GM19468 (cell line): ENCODE data around the gene ZNF256.

Experiments used
- ATAC-seq: cut with Tn5 transposase; IDR thresholded peaks from one replicate; pipeline ENCODE4 v1.9.1; 2021; ENCODE audit warnings: mild to moderate bottlenecking, moderate library complexity, moderate number of reproducible peaks; ENCODE audit not compliant: unreplicated experiment; ENCODE audit errors: extremely low read depth

ZNF256 gene

DNA sequence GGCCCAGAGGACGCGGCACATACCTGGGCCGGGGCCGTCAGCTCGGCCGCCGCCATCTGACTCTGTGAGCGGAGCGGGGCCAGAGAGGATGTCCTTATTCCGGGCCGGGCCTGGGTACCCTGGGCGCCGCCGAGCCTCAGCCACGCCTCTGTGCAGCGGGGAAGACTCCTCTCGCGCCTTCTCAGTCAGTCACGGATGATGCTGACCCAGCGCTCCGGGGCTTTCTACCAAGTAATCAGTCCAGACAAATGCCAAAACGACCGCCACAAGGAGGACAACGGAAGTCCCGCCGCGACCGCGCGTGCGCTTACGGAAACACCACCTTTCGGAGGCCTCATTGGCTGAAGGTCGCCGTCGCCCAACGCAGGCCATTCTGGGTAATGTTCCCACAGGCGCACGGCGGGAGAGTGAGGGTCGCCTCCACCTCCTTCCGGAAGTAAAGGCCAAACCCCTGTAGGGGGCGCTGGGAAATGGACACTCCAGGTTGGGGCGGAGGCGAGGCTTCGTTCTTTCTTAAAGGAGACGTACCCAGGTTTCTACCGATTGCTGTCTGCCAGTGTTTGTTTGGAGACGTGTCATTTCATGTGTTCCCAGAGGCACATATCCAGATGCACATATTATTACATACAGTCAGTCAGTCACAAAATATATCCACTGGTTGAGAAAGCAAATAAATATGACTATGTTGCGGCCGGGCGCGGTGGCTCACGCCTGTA is at the start of gene ZNF256:
TSS of gene ZNF256 (minus strand) at position 288 of the 716 bp plus-strand sequence. CDS start at position 56, 232 bp downstream.
- ATAC-seq = peak; percentile 94

DNA sequence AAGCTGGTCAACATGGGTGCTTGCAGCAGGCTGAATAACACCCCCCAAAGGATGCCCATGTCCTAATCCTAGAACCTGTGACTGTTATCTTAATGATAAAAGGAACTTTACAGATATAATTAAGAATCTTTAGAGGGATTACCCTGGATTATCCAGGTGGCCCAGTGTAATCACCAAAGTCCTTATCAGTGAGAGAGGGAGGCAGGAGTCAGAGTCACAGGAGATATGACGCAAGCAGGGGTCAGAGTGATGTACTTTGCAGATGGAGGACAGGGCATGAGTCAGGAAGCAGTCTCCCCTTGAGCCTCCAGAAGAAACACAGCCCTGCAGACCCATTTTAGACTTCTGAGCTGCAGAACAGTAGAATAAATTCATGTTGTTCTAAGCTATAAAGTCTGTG is 45.3 kb upstream of the ZNF256 start:
- no peak for ATAC-seq

DNA sequence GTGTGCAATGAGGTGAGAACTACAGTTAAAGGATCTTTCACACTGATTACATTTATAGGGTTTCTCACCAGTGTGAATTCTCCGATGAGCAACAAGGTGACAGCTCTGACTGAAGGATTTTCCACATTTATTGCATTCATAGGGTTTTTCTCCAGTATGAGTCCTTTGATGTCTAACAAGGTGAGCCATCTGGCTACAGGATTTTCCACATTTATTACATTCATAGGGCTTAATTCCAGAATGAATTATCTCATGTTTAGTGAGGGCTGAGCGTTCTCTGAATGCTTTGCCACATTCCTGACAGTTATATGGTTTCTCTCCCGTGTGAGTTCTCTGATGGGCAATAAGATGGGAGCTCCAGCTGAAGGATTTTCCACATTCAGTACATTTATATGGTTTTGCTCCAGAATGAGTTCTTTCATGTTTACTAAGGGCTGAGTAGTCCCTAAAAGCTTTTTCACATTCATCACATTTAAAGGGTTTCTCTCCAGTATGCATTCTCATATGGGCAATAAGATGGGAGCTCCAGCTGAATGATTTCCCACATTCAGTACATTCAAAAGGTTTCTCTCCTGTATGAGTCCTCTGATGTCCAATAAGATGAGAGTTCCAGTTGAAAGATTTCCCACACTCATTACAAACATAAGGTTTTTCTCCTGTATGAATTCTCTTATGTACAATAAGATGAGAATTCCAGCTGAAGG is 31.2 kb upstream of the ZNF256 start:
- no peak for ATAC-seq

DNA sequence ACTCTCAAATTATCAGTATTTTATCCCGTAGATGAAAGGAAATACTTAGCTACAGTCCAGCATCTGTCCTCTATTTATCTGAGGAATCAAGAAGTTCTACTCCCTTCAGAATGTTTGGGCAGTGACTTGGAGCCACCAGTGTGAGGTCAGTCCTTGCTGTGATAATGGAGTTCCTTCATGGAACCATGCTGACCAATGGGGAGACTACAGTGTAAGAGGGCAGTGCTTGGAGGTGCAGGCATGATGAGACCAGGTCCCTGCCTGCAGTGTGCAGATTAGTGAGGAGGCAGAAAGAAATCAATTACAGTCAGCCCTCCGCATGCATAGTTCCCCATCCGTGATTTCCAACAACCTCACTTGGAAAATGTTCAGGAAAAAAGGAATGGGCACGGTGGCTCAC is 26.9 kb upstream of the ZNF256 start, which contains the start of gene C19orf18:
TSS of gene C19orf18 (minus strand) at position 101 of the 400 bp plus-strand sequence. CDS start 102 bp downstream, outside the sequence.
- no peak for ATAC-seq

DNA sequence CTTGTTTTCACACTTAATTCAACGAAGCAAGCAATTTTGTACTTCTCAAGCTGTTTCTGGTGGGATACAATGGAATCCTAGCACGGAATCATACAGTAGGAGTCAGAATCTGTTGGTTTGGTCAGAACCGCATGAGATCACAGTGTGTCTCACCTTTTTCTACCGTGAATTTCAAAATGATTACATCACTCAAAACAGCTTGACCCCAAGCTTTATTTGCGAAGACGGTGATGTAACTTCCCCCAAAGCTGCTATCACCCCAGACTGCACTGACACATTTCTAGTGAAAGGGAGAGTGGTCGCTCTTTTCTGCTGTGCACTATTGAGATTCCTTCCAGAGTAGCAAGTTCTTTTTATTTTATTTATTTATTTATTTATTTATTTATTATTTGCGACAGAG is 17.3 kb upstream of the ZNF256 start:
- ATAC-seq = no peak

DNA sequence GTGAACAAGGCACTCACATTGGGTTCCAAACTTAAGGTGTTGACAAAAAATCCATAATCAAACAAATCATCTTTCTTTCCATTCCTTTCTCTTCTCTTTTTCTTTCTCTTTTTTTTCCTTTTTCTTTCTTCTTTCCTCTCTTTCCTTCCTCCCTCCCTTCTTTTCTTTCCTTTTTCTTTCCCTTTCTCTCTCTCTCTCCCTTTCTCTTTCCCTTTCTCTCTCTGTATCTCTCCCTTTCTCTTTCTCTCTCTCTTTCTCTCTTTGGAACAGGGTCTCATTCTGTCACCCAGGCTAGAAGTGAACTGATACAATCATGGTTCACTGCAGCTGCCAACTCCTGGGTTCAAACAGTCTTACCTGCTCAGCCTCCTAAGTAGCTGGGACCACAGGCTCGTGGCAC is 14.3 kb upstream of the ZNF256 start:
- ATAC-seq = no peak

DNA sequence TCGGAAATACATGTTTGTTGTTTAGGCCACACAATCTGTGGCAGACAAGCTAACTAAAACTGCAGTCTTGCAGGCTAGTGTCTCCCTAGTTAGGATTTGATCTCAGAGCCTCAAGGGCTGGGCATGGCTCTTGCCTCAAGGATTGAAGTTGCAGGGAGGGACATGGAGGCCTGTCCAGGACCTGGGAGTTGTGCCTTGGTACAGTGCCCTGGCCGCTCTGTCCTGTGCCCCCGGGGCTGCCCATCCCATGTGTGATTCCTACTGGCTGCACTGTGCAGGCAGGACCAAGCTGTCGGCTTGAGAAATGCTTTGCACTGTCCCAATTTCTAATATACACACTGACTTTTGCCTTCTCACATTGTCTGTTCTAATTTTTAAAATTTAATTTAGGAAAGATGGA is 7.5 kb upstream of the ZNF256 start:
- ATAC-seq = no peak

DNA sequence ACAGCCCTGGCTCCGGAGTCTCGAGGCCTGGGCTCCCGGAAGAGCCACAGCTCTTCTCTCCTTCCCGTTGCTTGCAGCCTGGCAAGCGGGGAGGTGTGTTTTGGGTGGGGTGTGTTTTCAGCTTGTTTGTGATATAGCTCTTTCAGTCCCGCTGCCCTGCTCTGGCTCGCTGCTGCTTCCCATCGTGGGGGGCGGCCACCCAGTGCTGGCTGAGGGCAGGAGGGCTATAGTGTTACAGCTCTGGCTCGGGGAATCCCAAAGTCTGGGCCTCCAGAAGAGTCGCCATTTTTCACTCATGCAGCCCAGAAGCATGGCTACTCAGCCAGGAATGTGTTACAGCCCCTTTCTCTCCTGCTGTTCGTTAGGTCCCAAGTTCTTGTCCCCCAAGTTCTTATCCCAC is 2.2 kb upstream of the ZNF256 start:
- ATAC-seq = no peak

DNA sequence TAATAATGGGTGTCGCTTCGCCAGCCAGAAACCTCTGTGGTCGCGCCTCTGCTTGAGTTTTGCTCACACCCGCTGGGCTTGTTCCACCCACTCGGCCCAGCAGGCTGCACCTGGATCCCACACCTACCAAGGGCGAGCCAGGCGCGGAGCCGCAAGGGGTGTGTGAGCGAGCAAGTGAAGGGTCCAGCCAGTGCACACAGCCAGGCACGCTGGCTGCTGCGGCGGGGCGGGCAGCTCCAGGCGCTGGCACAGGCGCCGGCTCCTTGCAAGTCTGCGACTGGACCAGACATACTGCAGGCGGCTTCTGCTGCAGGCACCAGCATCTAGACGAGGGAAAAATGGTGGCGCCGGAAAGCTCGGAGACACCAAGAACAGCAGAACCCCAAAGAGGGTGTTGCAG is 1.8 kb upstream of the ZNF256 start:
- no peak for ATAC-seq

DNA sequence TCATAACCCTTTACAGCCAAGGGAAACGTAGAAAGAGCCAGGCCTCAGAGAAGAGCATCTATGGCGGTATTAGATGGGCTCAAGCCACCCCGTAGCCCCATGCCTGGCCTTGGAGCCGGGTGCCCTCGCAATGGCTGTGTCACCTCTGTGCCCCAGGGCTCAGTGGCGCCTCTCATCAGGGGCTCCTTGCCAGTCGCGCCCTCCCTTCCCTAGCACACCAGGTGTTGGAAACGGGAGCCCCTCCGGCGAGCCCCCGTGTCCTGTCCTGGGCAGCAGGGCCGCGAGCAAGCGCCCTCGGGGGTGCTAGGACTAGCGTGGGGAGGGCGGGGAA is 453 bp downstream of the ZNF256 start:
- ATAC-seq = no peak

DNA sequence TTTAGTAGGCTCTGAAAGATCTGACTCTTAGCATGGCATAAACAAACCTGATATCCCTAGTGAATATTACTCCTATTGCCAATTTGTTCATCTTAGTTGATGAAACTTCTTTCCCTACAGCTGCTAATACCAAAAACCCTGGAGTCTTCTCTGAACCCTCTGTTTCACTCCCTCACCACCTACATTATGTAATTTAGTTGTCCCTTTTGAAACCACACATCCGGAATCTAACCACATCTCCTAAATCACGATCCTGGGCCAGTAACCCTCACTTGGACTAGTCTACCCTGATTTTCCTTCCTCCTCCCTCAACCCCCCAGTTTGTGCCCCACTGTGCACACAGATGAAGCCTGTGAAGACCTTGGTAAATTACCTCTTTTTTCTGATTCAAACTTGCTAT is 1.2 kb downstream of the ZNF256 start:
- ATAC-seq = no peak

DNA sequence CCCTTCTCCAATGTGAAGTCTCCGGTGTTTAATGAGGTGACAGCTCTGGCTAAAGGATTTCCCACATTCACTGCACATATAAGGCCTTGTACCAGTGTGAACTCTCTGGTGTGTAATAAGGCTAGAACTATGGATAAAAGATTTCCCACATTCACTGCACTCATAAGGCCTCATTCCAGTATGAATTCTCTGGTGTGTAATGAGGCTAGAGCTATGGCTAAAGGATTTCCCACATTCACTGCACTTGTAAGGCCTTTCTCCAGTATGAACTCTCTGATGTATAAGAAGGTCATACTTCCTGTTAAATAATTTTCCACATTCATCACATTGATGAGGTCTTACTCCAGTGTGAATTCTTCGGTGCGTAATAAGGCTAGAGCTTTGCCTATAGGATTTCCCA is 5.9 kb downstream of the ZNF256 start:
- no peak for ATAC-seq

DNA sequence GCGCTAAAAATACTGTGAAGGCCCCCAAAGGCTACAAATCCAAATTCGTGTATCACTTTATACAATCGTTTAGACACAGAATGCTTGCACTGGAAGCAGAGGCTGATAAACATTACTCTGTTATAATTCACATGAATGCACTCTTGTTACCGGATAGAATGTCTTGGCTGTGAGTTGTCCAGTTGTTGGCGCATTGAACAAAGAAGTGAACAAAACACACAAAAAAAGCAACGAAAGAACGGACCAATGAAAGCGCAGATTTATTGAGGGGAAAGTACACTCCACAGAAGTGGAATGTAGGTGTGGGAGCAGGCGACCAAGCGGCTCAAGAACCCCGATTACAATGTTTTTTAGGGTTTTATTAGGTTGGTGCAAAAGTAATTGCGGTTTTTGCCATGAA is 11.8 kb downstream of the ZNF256 start:
- ATAC-seq = no peak

DNA sequence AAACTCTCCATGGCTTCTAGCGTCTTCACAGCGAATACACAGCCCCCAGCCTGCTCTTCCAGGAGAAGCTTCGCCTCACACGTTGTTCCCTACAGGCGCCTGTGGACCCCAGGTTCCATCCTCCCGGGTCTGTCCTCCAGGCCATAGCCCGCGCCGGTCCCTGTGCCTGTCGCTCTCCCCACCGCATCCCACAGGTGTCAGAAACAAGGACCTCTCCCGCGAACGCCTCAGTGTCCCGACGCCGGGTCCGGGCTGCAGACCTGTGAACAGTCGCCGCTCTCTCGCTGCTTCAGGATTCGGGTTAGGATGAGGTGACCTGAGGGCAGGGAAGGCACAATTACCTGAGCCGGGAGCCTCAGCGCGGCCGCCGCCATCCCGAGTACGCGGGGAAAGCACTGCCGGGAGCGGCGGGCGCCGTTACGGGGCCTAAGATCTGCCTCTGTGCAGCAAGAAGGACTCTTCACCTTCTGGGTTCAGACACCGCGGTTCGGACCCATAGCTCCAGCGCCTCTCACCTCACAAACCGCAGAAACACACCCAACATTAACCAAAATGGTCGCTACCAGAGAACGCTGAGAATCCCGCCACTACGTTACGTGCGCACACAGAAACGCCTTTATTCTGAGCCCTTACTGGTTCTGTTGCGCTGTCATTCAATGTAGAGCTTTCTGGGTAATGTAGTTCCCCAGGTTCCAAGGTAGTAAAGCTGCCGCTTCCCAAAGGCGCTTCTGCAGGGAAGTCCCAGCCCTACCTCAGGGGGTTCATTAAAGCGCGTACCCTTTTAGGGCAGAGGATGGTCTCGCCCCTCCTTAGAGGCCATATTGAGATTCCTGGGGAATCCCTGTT is 12.5 kb downstream of the ZNF256 start, which contains the start of gene ZNF418:
TSS of gene ZNF418 (minus strand) at position 583 of the 846 bp plus-strand sequence. CDS start 1,580 bp downstream, outside the sequence.
- ATAC-seq = no peak

DNA sequence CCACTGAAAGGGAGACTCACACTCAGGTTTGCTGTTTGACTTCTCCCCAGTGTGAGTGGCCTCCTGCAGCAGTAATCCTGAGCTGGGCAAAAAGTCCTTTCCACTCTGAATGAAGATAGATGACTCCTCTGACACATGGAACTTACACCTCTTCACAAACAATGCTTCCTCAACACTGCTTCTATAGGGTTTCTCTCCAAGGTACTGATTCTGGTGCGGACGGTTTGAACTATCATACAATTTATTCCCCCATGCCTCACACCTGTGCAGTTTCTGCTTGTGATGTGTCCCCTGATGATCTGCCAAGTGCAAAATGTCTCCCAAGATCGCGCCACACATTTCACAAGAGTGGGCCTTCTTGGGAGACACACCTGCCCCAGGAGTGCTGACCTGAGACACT is 19.9 kb downstream of the ZNF256 start:
- no peak for ATAC-seq

DNA sequence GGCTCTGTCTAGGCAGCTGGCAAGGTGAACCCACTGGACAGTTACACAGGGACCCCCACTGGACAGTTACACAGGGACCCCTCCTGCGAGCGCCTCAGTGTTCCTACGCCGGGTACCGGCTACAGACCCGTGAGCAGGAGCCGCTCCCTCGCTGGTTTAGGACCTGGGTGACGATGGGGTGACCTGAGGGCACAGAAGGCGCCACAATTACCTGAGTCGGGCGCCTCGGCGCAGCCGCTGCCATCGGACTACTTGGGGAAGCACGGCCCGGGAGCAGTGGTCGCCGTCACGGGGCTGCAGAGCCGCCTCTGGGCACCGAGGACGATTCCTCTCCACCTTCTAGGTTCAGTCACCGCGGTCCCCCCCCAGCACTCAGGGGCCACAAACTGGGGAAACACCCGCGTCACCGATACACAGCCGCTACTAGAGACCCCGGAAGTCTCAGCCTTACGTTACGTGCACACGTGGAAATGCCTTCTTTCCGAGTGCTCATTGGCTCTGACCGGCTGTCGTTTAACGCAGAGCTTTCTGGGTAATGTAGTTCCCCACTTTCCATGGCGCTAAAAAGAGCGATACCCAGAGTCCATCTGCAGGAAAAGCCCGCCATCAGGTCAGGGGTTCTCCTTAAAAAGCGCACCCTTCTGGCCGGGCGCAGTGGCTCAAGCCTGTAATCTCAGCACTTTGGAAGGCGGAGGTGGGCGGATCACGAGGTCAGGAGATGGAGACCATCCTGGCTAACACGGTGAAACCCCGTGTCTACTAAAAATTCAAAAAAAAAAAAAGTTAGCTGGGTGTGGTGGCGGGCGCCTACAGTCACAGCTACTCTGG is 31.1 kb downstream of the ZNF256 start, which contains the start of gene ZNF417:
TSS of gene ZNF417 (minus strand) at position 425 of the 828 bp plus-strand sequence. CDS start at position 244, 181 bp downstream.
- peak; percentile 93 for ATAC-seq

DNA sequence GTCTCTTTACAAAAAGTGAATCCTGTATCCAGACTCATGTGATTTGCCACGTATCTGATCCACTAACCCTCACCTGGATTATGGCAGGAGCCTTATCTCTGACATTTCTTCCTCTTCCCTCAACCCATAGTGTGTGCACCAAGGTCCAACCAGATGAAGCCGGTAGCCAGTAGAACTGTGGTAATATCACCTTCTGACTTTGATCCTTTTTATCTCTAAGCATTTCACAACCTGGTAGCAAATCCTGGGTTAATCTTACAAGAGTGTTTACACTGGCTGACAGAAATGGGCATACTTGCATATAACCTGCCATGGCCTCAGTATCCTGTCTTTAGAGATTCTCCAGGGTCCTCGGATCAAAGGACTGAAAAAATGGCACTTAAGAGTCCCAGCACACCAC is 33.0 kb downstream of the ZNF256 start:
- ATAC-seq = no peak

DNA sequence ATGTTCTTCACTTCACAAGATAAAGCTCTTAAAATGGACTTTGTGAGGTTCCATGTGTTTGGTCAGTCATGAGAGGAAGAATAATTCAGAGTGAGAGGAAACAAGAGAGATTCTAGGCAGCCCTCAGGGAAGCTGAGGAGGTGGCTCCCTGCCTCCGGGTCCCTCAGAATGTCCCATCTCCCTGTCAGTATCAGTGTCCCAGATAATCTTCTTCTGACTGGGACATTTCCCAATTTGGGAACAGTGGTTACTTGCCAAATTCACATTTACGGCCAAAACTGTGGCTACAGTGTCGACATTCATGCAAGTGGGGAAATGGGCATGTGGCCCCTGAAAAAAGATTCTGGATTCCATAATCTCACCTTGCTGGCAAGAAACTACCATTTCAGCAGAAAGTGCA is 40.1 kb downstream of the ZNF256 start:
- no peak for ATAC-seq

DNA sequence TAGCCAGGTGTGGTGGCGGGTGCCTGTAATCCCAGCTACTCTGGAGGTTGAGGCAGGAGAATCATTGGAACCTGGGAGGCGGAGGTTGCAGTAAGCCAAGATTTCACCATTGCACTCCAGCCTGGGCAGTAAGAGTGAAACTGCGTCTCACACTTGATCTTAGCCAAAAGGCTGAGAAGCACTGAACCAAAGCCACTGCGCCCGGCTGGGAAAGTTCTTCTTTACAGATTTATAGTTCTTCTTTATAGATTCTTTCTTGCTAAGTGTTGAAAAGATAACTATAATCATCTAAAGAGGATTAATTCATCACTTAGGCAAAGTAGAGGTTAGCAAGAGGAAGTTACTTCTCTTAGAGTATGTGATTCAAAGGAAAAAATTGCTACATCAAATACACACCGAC is 42.2 kb downstream of the ZNF256 start:
- no peak for ATAC-seq
